Measurements from ENCODE around the gene VGF. TPM values are rescaled to one million over a fixed set of nuclear protein-coding genes. Genes with fewer than 3 reads are reported as not detected.
"Not testable (repeated sequence)": the region's sequence is repeated elsewhere in the genome, so short reads cannot be mapped to it uniquely, and the experiment has no call there.

The VGF gene
- total RNA-seq, 3 donors from 2014 or later: 0.38 to 0.84 (median 0.46) TPM

- ATAC-seq (no peak), DNase-seq (no peak)
- intact Hi-C loops (cut with DNase I, micrococcal nuclease): no loop called here
- Histone ChIP-seq H3K9me3 (no peaks in the 10 kb centered on the region), H3K36me3 (ENCODE audit: low read depth) (no peaks in the 10 kb centered on the region), H3K4me1 (ENCODE audit: low read depth) (no peaks in the 10 kb centered on the region), H3K4me3 (no peak overlapping the region)
- TF ChIP-seq, protein P1, sequence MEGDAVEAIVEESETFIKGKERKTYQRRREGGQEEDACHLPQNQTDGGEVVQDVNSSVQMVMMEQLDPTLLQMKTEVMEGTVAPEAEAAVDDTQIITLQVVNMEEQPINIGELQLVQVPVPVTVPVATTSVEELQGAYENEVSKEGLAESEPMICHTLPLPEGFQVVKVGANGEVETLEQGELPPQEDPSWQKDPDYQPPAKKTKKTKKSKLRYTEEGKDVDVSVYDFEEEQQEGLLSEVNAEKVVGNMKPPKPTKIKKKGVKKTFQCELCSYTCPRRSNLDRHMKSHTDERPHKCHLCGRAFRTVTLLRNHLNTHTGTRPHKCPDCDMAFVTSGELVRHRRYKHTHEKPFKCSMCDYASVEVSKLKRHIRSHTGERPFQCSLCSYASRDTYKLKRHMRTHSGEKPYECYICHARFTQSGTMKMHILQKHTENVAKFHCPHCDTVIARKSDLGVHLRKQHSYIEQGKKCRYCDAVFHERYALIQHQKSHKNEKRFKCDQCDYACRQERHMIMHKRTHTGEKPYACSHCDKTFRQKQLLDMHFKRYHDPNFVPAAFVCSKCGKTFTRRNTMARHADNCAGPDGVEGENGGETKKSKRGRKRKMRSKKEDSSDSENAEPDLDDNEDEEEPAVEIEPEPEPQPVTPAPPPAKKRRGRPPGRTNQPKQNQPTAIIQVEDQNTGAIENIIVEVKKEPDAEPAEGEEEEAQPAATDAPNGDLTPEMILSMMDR (IDR thresholded peaks at IDR 0.05): no peak
Measured at GRCh38 chr7:101113836-101114235, 51.5 kb downstream of the VGF start.

DNA sequence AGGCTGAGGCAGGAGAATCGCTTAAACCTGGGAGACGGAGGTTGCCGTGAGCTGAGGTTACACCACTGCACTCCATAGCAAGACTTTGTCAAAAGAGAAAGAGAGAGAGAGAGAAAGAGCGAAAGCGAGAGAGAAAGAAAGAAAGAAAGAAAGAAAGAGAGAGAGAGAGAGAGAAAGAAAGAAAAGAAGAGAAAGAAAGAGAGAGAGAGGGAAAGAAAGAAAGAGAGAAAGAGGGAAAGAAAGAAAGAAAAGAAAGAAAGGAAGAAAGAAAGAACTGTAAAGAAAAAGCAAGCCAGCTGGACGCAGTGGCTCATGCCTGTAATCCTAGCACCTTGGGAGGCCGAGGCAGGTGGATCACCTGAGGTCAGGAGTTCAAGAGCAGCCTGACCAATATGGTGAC, 52.2 kb downstream of the VGF start:
- intact Hi-C loops (cut with DNase I, micrococcal nuclease); DNase-seq; H3K9me3 ChIP-seq; ATAC-seq; H3K4me3 ChIP-seq; H3K4me1 ChIP-seq (ENCODE audit: low read depth); H3K36me3 ChIP-seq (ENCODE audit: low read depth): not testable (repeated sequence)

Small RNA genes within 50 kb of the gene (microRNA-seq; reads per million reads assigned to microRNA genes)
- not detected for gene MIR4653

Other genes with a start within 250 kb of the VGF start
- gene MUC3A, start 216.0 kb downstream of the VGF start, total RNA-seq: 100 to 1,000 TPM in 2 of 3 donors, 10 to 100 TPM in 1; 57.6 to 184 (median 105) TPM
- 100 to 1,000 TPM; 357 to 848 (median 814) TPM for gene MUC12, start 196.0 kb downstream of the VGF start, total RNA-seq
- 10 to 100 TPM; 12.4 to 28.4 (median 22.2) TPM for gene MUC17, start 145.5 kb downstream of the VGF start, total RNA-seq
- 10 to 100 TPM; 47.9 to 55.3 (median 53.9) TPM for gene TRIM56, start 80.1 kb downstream of the VGF start, total RNA-seq
- 1 to 10 TPM in 2 of 3 donors, under 1 TPM in 1; 0.55 to 2.9 (median 1.6) TPM for gene SERPINE1, start 38.5 kb downstream of the VGF start, total RNA-seq
- gene AP1S1, start 11.1 kb downstream of the VGF start, total RNA-seq: 10 to 100 TPM; 32.3 to 83.6 (median 63.9) TPM
- not detected for gene NAT16, start 14.7 kb upstream of the VGF start, total RNA-seq
- gene MOGAT3, start 35.5 kb upstream of the VGF start, total RNA-seq: 10 to 100 TPM; 27.9 to 66.2 (median 58.3) TPM
- gene PLOD3, start 52.0 kb upstream of the VGF start, total RNA-seq: 10 to 100 TPM; 72.9 to 91.8 (median 87.2) TPM
- 10 to 100 TPM; 58.7 to 97.0 (median 79.0) TPM for gene ZNHIT1, start 52.6 kb upstream of the VGF start, total RNA-seq
- 10 to 100 TPM; 14.6 to 23.7 (median 15.9) TPM for gene CLDN15, start 72.2 kb upstream of the VGF start, total RNA-seq
- gene FIS1, start 79.5 kb upstream of the VGF start, total RNA-seq: 100 to 1,000 TPM; 131 to 168 (median 134) TPM
- 10 to 100 TPM in 1 of 3 donors, 1 to 10 TPM in 2; 5.0 to 23.5 (median 5.5) TPM for gene IFT22, start 156.2 kb upstream of the VGF start, total RNA-seq
- gene COL26A1, start 197.3 kb upstream of the VGF start, total RNA-seq: not detected